ENCODE measurements around the gene RGS10.

Gene RGS10

DNA sequence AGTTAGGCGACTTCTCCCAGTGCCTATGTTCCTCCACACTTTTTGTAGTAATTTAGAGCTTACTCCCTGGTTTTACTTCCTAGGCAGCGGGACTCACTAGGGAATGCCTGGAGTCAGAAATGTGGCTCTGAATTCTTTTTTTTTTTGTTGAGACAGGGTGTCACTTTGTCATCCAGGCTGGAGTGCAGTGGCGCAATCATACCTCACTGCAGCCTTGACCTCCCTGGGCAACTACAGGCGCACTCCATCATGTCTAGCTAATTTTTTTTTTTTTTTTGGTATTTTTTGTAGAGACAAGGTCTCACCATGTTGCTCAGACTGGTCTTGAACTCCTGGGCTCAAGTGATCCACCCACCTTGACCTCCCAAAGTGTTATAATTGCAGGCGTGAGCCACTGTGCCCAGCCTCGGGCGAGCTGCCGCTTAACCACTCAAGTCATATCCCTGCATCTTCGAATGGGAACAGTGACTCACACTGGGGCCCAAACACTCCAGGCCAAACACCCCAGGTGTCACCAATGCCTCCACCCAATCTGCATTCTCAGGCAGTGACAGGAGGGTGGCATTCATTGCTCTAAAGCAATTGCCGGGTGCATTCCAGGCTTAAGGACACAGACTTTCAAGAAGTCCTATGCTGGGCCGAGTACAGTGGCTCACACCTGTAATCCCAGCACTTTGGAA, 19.6 kb downstream of the RGS10 start:
- DNase-seq (ENCODE audit: low read depth) = no peak
- H3K4me3 ChIP-seq (ENCODE audit: low read depth, low read length) = no peak overlapping the region
- TF ChIP-seq, protein P1, sequence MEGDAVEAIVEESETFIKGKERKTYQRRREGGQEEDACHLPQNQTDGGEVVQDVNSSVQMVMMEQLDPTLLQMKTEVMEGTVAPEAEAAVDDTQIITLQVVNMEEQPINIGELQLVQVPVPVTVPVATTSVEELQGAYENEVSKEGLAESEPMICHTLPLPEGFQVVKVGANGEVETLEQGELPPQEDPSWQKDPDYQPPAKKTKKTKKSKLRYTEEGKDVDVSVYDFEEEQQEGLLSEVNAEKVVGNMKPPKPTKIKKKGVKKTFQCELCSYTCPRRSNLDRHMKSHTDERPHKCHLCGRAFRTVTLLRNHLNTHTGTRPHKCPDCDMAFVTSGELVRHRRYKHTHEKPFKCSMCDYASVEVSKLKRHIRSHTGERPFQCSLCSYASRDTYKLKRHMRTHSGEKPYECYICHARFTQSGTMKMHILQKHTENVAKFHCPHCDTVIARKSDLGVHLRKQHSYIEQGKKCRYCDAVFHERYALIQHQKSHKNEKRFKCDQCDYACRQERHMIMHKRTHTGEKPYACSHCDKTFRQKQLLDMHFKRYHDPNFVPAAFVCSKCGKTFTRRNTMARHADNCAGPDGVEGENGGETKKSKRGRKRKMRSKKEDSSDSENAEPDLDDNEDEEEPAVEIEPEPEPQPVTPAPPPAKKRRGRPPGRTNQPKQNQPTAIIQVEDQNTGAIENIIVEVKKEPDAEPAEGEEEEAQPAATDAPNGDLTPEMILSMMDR (IDR thresholded peaks at IDR 0.05; ENCODE audit: low read depth, low read length, missing control alignments) = no peak

- H3K4me3 ChIP-seq (ENCODE audit: low read depth, low read length) = no peak overlapping the region
- TF ChIP-seq, protein P1 (IDR thresholded peaks at IDR 0.05; ENCODE audit: low read depth, low read length, missing control alignments) = no peak
- DNase-seq (ENCODE audit: low read depth) = no peak
These were observed 20.9 kb downstream of the RGS10 start for GRCh38 chr10:119521443-119522204.

DNA sequence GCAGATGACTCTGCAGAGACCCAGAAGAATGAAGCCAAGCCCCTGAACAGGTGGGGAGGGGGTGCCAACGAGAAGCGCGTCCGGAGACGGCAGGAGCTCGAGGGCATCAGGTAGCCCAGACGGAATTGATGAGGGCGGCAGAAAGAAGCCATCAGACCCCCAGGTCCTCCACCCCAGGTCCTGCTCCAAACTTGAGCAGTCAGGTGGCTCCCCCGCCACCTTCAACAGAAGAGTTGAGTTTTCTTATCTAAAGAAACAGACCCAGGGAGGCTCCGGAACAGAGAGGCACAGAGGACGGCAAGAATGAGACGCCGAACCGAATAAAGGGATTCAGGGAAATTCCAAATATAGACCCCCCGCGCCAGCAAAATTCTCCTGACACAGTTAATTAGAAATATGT, 22.2 kb downstream of the RGS10 start:
- TF ChIP-seq, protein P1 (IDR thresholded peaks at IDR 0.05; ENCODE audit: low read depth, low read length, missing control alignments) = no peak
- no peak overlapping the region for H3K4me3 ChIP-seq (ENCODE audit: low read depth, low read length)
- no peak for DNase-seq (ENCODE audit: low read depth)

GRCh38 chr10:119518936-119519335, 23.6 kb downstream of the RGS10 start:
- no peak overlapping the region for H3K4me3 ChIP-seq (ENCODE audit: low read depth, low read length)
- TF ChIP-seq, protein P1 (IDR thresholded peaks at IDR 0.05; ENCODE audit: low read depth, low read length, missing control alignments) = no peak
- no peak for DNase-seq (ENCODE audit: low read depth)

DNA sequence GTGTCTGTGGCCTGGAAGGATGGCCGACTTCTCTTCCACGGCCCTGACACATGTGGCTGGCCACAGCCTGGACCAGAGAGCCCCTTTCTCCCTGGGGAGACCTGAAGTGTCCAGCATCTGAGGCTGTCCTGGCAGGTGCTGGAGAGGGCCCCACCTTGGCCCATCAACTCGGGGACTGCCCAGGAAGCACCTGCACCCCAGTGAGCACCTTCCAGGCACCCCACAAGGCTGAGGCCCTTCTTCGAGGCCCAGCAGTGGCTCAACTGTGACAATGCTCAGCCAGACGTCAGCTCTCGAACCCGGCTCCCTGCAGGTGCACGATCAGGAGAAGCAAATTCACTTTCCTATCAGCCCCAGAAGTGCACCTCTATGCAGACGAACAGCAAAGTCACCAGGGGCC, 24.3 kb downstream of the RGS10 start:
- TF ChIP-seq, protein P1 (IDR thresholded peaks at IDR 0.05; ENCODE audit: low read depth, low read length, missing control alignments) = no peak
- no peak overlapping the region for H3K4me3 ChIP-seq (ENCODE audit: low read depth, low read length)
- no peak for DNase-seq (ENCODE audit: low read depth)

GRCh38 chr10:119517235-119518141, 25.0 kb downstream of the RGS10 start:
- peak overlapping the region; percentile 32 for H3K4me3 ChIP-seq (ENCODE audit: low read depth, low read length)
- DNase-seq (ENCODE audit: low read depth) = peak; percentile 70
- TF ChIP-seq, protein P1 (IDR thresholded peaks at IDR 0.05; ENCODE audit: low read depth, low read length, missing control alignments) = no peak
